ENCODE measurements around the gene FJX1. TPM values are rescaled to one million over a fixed set of nuclear protein-coding genes. Genes with fewer than 3 reads are reported as not detected.

The FJX1 gene
- total RNA-seq, 1 experiment from 2014 or later = 8.3 TPM

- CTCF ChIA-PET = interaction anchor here (1.3 to 3.5 kb wide), 2 partner anchors 133 to 201 kb away, joined by 3 to 55 read pairs; no protein-coding TSS in a partner anchor
- no peak for DNase-seq (ENCODE audit: low spot score)
- Mint-ChIP-seq H3K4me1 (peaks cover 39% of the 10 kb centered on the region), H3K4me3 (peak overlapping the region; percentile 43), H3K27ac (no peak overlapping the region), H3K36me3 (0 out of 2 replicates have a peak, but pooled peaks cover 3% of the 10 kb centered on the region), H3K27me3 (ENCODE audit: low read depth) (peaks cover 43% of the 10 kb centered on the region), H3K9me3 (0 out of 2 replicates have a peak, but pooled peaks cover 3% of the 10 kb centered on the region)
- ATAC-seq = no peak
- TF ChIP-seq PRRX2 (CRISPR knock-in tag; IDR thresholded peaks at IDR 0.05) (no peak), NR3C1 (CRISPR knock-in tag; conservative IDR thresholded peaks at IDR 0.05; ENCODE audit: low read depth) (no peak), NR2C2 (CRISPR knock-in tag; IDR thresholded peaks at IDR 0.05) (no peak), MAX (CRISPR knock-in tag; IDR thresholded peaks at IDR 0.05) (no peak), AR (CRISPR knock-in tag; IDR thresholded peaks at IDR 0.05) (no peak), GRHL2 (CRISPR knock-in tag; IDR thresholded peaks at IDR 0.05; ENCODE audit: insufficient replicate concordance, severe bottlenecking) (no peak), MYBL2 (CRISPR knock-in tag; IDR thresholded peaks at IDR 0.05) (no peak), KAT7 (CRISPR knock-in tag; IDR thresholded peaks at IDR 0.05; ENCODE audit: borderline replicate concordance) (no peak), IRF2 (CRISPR knock-in tag; IDR thresholded peaks at IDR 0.05; ENCODE audit: borderline replicate concordance, low read depth) (no peak), ZNF425 (CRISPR knock-in tag; conservative IDR thresholded peaks at IDR 0.05) (no peak), ZNF423 (CRISPR knock-in tag; IDR thresholded peaks at IDR 0.05) (no peak), NR1H2 (CRISPR knock-in tag; IDR thresholded peaks at IDR 0.05) (no peak), FOXK1 (CRISPR knock-in tag; IDR thresholded peaks at IDR 0.05) (no peak), NFYB (CRISPR knock-in tag; conservative IDR thresholded peaks at IDR 0.05; ENCODE audit: low read depth) (no peak)
- POLR2A ChIA-PET = no interaction called here
Observed at GRCh38 chr11:35620795-35621194, 2.5 kb downstream of the FJX1 start.

GRCh38 chr11:35621620-35622019, 3.4 kb downstream of the FJX1 start:
- ATAC-seq = no peak
- CTCF ChIA-PET = no interaction called here
- H3K4me3 Mint-ChIP-seq = no peak overlapping the region
- no peak for TF ChIP-seq IRF1 (CRISPR knock-in tag; IDR thresholded peaks at IDR 0.05)
- no peak for TF ChIP-seq ATF2 (CRISPR knock-in tag; IDR thresholded peaks at IDR 0.05; ENCODE audit: borderline replicate concordance, low read depth)
- no peak for TF ChIP-seq FOXP4 (CRISPR knock-in tag; IDR thresholded peaks at IDR 0.05)
- TF ChIP-seq PRRX2 (CRISPR knock-in tag; IDR thresholded peaks at IDR 0.05) = no peak
- no peak for TF ChIP-seq HMGXB4 (CRISPR knock-in tag; IDR thresholded peaks at IDR 0.05)
- TF ChIP-seq ATF1 (CRISPR knock-in tag; IDR thresholded peaks at IDR 0.05) = no peak
- TF ChIP-seq PRDM15 (CRISPR knock-in tag; IDR thresholded peaks at IDR 0.05) = no peak
- TF ChIP-seq ZNF121 (CRISPR knock-in tag; IDR thresholded peaks at IDR 0.05) = no peak

More at GRCh38 chr11:35621620-35622019, 3.4 kb downstream of the FJX1 start:
- peaks cover 35% of the 10 kb centered on the region for H3K4me1 Mint-ChIP-seq
- H3K27ac Mint-ChIP-seq = no peak overlapping the region
- H3K9me3 Mint-ChIP-seq = 0 out of 2 replicates have a peak, but pooled peaks cover 3% of the 10 kb centered on the region
- POLR2A ChIA-PET = no interaction called here
- DNase-seq (ENCODE audit: low spot score) = no peak
- 0 out of 2 replicates have a peak, but pooled peaks cover 3% of the 10 kb centered on the region for H3K36me3 Mint-ChIP-seq
- peaks cover 47% of the 10 kb centered on the region for H3K27me3 Mint-ChIP-seq (ENCODE audit: low read depth)
